Measurements from ENCODE around the gene EDRF1. TPM values are rescaled to one million over a fixed set of nuclear protein-coding genes. Genes with fewer than 3 reads are reported as not detected.

Gene EDRF1
- total RNA-seq, 4 donors from 2014 or later, result 8.1 to 19.4 (median 10.3) TPM

DNA sequence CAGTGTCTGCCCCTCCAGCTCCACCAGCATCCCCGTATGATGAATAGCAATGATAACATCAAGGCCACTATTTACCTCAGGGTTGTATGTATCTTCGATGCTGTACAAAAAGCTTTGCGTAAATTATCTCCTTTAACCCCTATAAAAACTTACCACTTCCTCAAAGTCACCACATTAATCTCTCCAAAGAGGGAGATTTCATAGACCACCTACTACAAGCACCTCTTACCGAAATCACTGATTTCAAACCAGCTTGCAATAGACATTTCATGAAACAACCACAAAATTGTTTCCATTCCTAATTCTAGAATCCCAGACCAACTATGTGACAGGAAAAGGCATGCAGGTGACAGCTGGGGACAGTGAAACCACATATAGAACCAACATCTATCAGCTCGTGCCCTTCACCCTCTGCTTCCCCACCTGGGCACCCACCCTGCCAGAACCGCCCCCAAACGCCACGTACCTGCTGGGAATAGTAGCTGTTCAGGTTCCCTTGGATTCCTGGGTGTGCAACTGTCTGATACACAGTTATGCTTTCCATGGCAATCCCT lies 76.2 kb downstream of the EDRF1 start:
- Histone ChIP-seq H3K4me1 (no peaks in the 10 kb centered on the region), H3K4me3 (no peak overlapping the region), H3K36me3 (peaks cover 2 to 74% of the 10 kb centered on the region in 2 donors), H3K27ac (no peak overlapping the region), H3K9me3 (no peaks in the 10 kb centered on the region), H3K27me3 (no peaks in the 10 kb centered on the region)
- no peak for ATAC-seq
- DNase-seq, result no peak
- intact Hi-C loops (cut with DNase I; ENCODE audit: low total_unique reads), result no loop called here
- TF ChIP-seq POLR2A (IDR thresholded peaks at IDR 0.05), result no peak
- TF ChIP-seq, protein P1, sequence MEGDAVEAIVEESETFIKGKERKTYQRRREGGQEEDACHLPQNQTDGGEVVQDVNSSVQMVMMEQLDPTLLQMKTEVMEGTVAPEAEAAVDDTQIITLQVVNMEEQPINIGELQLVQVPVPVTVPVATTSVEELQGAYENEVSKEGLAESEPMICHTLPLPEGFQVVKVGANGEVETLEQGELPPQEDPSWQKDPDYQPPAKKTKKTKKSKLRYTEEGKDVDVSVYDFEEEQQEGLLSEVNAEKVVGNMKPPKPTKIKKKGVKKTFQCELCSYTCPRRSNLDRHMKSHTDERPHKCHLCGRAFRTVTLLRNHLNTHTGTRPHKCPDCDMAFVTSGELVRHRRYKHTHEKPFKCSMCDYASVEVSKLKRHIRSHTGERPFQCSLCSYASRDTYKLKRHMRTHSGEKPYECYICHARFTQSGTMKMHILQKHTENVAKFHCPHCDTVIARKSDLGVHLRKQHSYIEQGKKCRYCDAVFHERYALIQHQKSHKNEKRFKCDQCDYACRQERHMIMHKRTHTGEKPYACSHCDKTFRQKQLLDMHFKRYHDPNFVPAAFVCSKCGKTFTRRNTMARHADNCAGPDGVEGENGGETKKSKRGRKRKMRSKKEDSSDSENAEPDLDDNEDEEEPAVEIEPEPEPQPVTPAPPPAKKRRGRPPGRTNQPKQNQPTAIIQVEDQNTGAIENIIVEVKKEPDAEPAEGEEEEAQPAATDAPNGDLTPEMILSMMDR (IDR thresholded peaks at IDR 0.05 in 4 of 5, conservative IDR thresholded peaks at IDR 0.05 in 1 of 5), result no peak
- in situ Hi-C loops (cut with MboI; ENCODE audit: low sequenced_read_pairs in 4 of 4), result no loop called here

DNA sequence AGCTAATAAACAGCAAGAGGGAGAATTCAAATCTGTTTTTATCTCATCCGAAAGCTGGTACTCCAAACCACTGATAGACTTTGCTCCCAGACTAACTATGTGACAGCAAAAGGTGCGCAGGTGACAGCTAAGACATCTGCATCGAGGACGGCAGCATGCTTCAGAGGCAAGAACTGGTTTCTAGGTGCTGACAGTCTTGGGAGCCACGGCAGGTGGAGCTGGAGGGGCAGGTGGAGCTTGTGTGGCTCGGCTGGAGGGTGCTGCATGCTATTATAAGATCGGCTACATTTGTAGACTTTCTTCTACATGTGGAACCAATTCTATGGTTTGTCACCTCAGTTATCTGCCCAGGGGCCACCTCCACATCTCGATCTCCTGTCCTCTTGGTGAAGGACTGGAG lies 77.9 kb downstream of the EDRF1 start:
- ATAC-seq (no peak), DNase-seq (no peak)
- Histone ChIP-seq H3K4me3 (no peak overlapping the region), H3K27ac (no peak overlapping the region), H3K27me3 (no peaks in the 10 kb centered on the region), H3K36me3 (peaks cover 2 to 74% of the 10 kb centered on the region in 2 donors), H3K4me1 (no peaks in the 10 kb centered on the region), H3K9me3 (no peaks in the 10 kb centered on the region)
- TF ChIP-seq POLR2A (IDR thresholded peaks at IDR 0.05), result no peak
- TF ChIP-seq, protein P1 (IDR thresholded peaks at IDR 0.05 in 4 of 5, conservative IDR thresholded peaks at IDR 0.05 in 1 of 5), result no peak
- intact Hi-C loops (cut with DNase I; ENCODE audit: low total_unique reads), result no loop called here
- in situ Hi-C loops (cut with MboI; ENCODE audit: low sequenced_read_pairs in 4 of 4), result no loop called here

DNA sequence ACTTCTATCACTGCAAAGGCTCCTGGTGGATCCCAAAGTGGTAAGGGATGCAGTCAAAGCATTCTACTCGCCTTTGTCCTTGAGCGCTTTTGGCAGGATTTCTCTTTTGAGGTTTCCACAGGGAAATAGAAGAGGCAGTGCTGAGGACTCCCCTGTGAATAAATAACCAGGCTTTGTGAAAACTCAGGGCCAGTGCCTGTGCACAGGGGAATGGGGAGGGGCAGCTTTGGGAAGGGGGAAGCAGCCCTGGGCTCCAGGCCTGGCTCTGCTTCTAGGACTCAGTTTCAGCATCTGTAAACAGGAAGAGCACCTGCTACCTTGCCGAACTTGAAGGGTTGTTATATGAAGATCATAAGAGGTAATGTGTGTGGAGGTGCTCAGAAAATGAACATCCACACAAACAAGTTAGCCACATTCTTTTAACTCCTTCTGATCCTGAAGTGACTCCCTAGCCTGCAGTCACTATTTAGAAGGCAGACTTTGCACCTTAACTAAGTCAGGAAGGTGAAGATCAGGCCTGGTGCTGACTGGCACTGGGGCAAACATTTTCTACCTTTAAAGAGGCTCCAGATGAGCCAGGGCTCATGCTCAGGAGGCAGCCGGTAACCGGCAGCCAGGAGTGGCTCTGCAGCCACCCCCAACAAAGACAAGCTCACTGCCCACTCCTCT lies 78.6 kb downstream of the EDRF1 start:
- H3K36me3 ChIP-seq, result peaks cover 2 to 74% of the 10 kb centered on the region in 2 donors
- intact Hi-C loops (cut with DNase I; ENCODE audit: low total_unique reads), result no loop called here
- no peak overlapping the region for H3K4me3 ChIP-seq
- in situ Hi-C loops (cut with MboI; ENCODE audit: low sequenced_read_pairs in 4 of 4), result no loop called here
- ATAC-seq (no peak), DNase-seq (no peak)
- H3K27me3 ChIP-seq, result no peaks in the 10 kb centered on the region
- TF ChIP-seq, protein P1 (IDR thresholded peaks at IDR 0.05 in 4 of 5, conservative IDR thresholded peaks at IDR 0.05 in 1 of 5), result no peak
- TF ChIP-seq POLR2A (IDR thresholded peaks at IDR 0.05), result no peak
- H3K9me3 ChIP-seq, result no peaks in the 10 kb centered on the region
- H3K4me1 ChIP-seq, result no peaks in the 10 kb centered on the region
- no peak overlapping the region for H3K27ac ChIP-seq

DNA sequence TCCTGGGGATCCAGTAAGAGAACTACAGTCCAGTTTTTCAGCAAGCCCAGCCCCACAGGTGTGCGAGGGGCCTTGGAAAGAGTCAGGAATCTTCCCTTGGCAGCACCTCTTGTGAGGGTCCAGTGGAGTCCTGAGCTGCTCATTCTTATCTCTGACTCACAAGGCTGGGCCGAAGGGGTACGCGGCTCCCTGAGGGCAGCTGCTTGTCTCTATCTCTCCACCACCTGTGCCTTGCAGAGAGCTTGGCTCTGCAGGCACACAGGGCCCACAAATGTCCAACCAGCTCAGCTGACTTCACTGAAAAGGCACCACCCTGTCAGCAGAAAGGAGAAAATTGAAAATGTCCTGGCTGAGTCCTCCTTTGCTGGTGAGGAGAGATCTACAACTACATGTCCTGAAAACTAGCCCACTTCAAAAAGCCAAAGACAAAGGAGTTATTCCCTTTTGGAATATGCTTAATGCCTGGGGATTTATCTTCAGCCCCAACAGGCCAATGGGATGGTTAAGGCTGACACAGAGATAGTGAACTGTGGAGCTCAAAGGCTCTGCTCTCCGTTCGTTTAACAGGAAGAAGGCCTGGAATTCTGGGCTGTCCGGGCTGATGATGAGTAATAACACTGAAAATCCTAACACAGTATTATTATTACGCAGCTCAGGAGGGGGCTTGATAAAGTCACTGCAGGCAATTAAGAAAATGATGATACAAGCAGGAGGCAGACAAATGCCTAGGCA lies 80.1 kb downstream of the EDRF1 start:
- TF ChIP-seq, protein P1 (IDR thresholded peaks at IDR 0.05 in 4 of 5, conservative IDR thresholded peaks at IDR 0.05 in 1 of 5), result no peak
- TF ChIP-seq POLR2A (IDR thresholded peaks at IDR 0.05), result no peak
- in situ Hi-C loops (cut with MboI; ENCODE audit: low sequenced_read_pairs in 4 of 4), result no loop called here
- no peak for ATAC-seq
- H3K4me1 ChIP-seq, result no peaks in the 10 kb centered on the region
- H3K9me3 ChIP-seq, result no peaks in the 10 kb centered on the region
- no peak overlapping the region for H3K4me3 ChIP-seq
- H3K27me3 ChIP-seq, result no peaks in the 10 kb centered on the region
- intact Hi-C loops (cut with DNase I; ENCODE audit: low total_unique reads), result no loop called here
- peaks cover 2 to 72% of the 10 kb centered on the region in 2 donors for H3K36me3 ChIP-seq
- no peak overlapping the region for H3K27ac ChIP-seq
- no peak for DNase-seq
